Right lobe of liver (tissue), 6 donors: ENCODE results near the gene CDR2L. TPM values are rescaled to one million over a fixed set of nuclear protein-coding genes. Genes with fewer than 3 reads are reported as not detected.
A peak's percentile ranks its signal among the peaks of the same experiment; 100 is the strongest.

Experiments
- ATAC-seq, 4 donors: fragments of 200-7000 bp; cut with Tn5 transposase; one replicate each; pipeline ENCODE4 v1.9.1; 2020; ENCODE audit warnings: mild to moderate bottlenecking in 4 of 4, moderate library complexity in 4 of 4
- DNase-seq, 3 donors: peaks; one replicate each; pipeline ENCODE4 v3.0.0-alpha.2; 2020
- H3K27ac ChIP-seq, 3 donors: fragments of 200-600 bp; one replicate each; pipeline ENCODE4 v1.8.0; 2022
- H3K27me3 ChIP-seq, 2 donors: fragments of 200-600 bp; one replicate each; pipeline ENCODE4 v1.8.0; 2022
- H3K36me3 ChIP-seq, 4 donors: fragments of 200-600 bp; sonication (generic) in 1 of 4; one replicate each; pipeline versions ENCODE4 v1.5.1 to v1.8.0; 2017 to 2022; ENCODE audit warnings: control low read depth in 1 of 4
- H3K4me1 ChIP-seq, 4 donors: fragments of 200-600 bp; sonication (generic) in 1 of 4; one replicate each; pipeline versions ENCODE4 v1.5.1 to v1.8.0; 2017 to 2022; ENCODE audit warnings: control low read depth in 1 of 4
- H3K4me3 ChIP-seq, 3 donors: fragments of 200-600 bp; one replicate each; pipeline ENCODE4 v1.8.0; 2022
- H3K9me3 ChIP-seq, 4 donors: fragments of 200-600 bp; sonication (generic) in 1 of 4; one replicate each; pipeline versions ENCODE4 v1.5.1 to v1.8.0; 2017 to 2022; ENCODE audit warnings: control low read depth in 1 of 4
- POLR2A ChIP-seq: fragments of 450-650 bp; IDR thresholded peaks from one replicate; pipeline ENCODE4 v1.6.1; 2017; ENCODE audit warnings: antibody characterized with exemption, mild to moderate bottlenecking
- WGBS: methylation state at CpG from one replicate; pipeline ENCODE4 v1.1.6; 2018; ENCODE audit warnings: low coverage, low lambda C conversion rate; ENCODE audit not compliant: insufficient coverage; ENCODE audit errors: missing lambda C conversion rate; 5-methylcytosine and 5-hydroxymethylcytosine counted together
- intact Hi-C, 2 donors: fragments of 100-400 bp; cut with DNase I; formaldehyde crosslinking; loops; one replicate each; pipeline versions ENCODE4 v1.11.2 to v1.14.1; 2022
- long read RNA-seq: library from polyadenylated mRNA; unstranded; transcript quantifications from one replicate; pipeline ENCODE4 v2.0.0, GENCODE V29; 2019
- total RNA-seq, 6 experiments: library from RNA; depleted of rRNA in 2 of 6; stranded (reverse); fragments of >200 nt in 2 of 6; fragmentation: NEBNext Ultra II Directional in 3 of 6; extraction: Animal tissue kit (Norgen Biotek cat#: 25700) in 3 of 6; gene quantifications; one replicate each; pipeline versions ENCODE4 v1.1.0 to v1.2.4, GENCODE V29; 2016 to 2023
- TF ChIP-seq, protein P1 (sequence below), 4 donors: fragments of 200-600 bp in 3 of 4; fragments of 450-650 bp in 1 of 4; IDR thresholded peaks; one replicate each; pipeline versions ENCODE4 v1.5.1 to v1.8.0; 2016 to 2022; ENCODE audit warnings: antibody characterized with exemption in 4 of 4, mild to moderate bottlenecking in 2 of 4
- donor health status: DM: no; HTN: yes; CAD: no.
- donor health status: DM: no; HTN: no; CAD: no.
- donor health status: DM: no; HTN: no; CAD: no.
- donor health status: DM: no; HTN: yes; CAD: no.
- donor health status: DM: no; HTN: yes; CAD: no.

The CDR2L gene
- total RNA-seq, result 1 to 10 TPM in 4 of 6 experiments, under 1 TPM in 2; 0.64 to 2.3 (median 1.4) TPM
- long read RNA-seq, result 0 reads

DNA sequence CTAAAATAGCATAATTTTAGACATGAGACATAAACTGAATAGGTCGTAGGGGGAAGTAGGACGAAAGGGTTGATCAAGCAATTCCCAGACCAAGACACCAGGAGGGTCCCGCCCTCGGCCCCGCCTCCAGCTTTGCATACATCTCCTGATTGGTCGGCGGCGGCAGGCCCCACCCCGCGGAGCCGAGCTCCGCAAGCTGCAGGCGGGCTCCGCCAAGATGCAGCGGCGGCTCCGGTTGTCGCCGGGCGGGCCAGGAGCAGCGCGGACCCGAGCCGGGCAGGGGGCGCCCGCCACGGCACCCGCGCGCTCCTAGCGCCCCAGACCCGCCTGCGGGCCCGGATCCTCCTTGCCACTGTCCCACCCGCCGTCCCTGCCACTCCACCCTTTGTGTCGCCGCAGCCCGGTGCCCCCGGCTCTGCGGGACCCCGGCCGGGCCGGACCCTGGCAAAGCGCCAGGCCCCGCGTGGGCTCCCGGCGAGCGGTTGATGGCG is at the start of gene CDR2L:
Gene CDR2L, plus strand, starts transcription at position 215 of the 491 bp plus-strand sequence. CDS start 412 bp downstream, outside the sequence.
- WGBS, result 0% methylated on average over 11 of the region's 51 CpGs
- DNase-seq, result peak; percentile 95 to 97 (median 95)
- H3K27ac ChIP-seq, result peak within 1 kb of the TSS; percentile 58 to 85 (median 80)
- peak; percentile 86 for TF ChIP-seq POLR2A
- TF ChIP-seq, protein P1, sequence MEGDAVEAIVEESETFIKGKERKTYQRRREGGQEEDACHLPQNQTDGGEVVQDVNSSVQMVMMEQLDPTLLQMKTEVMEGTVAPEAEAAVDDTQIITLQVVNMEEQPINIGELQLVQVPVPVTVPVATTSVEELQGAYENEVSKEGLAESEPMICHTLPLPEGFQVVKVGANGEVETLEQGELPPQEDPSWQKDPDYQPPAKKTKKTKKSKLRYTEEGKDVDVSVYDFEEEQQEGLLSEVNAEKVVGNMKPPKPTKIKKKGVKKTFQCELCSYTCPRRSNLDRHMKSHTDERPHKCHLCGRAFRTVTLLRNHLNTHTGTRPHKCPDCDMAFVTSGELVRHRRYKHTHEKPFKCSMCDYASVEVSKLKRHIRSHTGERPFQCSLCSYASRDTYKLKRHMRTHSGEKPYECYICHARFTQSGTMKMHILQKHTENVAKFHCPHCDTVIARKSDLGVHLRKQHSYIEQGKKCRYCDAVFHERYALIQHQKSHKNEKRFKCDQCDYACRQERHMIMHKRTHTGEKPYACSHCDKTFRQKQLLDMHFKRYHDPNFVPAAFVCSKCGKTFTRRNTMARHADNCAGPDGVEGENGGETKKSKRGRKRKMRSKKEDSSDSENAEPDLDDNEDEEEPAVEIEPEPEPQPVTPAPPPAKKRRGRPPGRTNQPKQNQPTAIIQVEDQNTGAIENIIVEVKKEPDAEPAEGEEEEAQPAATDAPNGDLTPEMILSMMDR (IDR thresholded peaks at IDR 0.05), result no peak
- H3K36me3 ChIP-seq, result no peaks in the 10 kb centered on the region
- peak; percentile 96 to 99 (median 98) for ATAC-seq
- peak within 1 kb of the TSS; percentile 54 to 67 (median 58) for H3K4me3 ChIP-seq
- H3K27me3 ChIP-seq, result peaks cover 0 to 7% of the 10 kb centered on the region in 2 donors
- intact Hi-C loops, result no loop called here
- peaks cover 0 to 9% (median 3%) of the 10 kb centered on the region in 4 donors for H3K4me1 ChIP-seq
- H3K9me3 ChIP-seq, result no peaks in the 10 kb centered on the region

DNA sequence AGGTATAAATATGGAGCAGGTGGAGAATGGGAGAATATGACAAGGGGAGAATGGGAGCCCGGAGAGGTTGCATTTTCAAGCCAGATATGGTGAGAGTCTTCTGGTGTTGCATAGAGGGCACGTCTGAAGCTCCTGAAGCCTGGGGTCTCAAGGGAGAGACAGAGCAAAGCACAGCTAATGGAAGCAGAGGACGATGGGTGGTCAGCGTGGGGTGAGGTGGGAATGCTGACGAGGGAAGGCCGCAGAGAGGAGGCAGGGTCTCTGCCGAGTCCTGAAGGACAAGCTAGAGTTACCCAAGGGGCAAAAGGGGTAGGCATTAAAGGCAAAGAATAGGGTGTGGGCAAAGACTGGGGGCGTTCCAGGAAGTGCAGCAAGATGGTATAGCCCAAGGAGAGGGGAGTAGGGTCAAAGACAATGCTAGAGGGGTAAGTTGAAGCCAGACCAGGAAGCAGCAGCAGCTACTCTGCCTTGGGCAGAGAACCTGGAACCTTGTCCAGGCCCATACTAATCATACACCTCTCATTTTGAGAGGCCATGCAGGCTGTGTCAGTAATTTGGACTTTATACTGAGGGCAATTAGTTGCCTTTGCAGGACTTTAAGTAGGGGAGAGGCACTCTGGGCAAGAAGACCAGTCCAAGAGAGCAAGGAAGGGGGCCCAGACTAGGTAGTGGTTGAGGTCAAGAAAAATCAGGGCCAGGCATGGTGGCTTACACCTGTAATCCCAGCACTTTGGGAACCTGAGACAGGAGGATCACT is 49.1 kb upstream of the CDR2L start:
- 53% methylated on average over 5 of the region's 8 CpGs for WGBS
- ATAC-seq (no peak), DNase-seq (no peak)
- TF ChIP-seq, protein P1 (IDR thresholded peaks at IDR 0.05), result no peak
- no peak for TF ChIP-seq POLR2A
- Histone ChIP-seq H3K9me3 (no peaks in the 10 kb centered on the region), H3K4me1 (peaks cover 0 to 7% (median 0%) of the 10 kb centered on the region in 4 donors), H3K36me3 (no peaks in the 10 kb centered on the region), H3K27ac (no peak overlapping the region), H3K27me3 (no peaks in the 10 kb centered on the region), H3K4me3 (no peak overlapping the region)
- intact Hi-C loops, result no loop called here

DNA sequence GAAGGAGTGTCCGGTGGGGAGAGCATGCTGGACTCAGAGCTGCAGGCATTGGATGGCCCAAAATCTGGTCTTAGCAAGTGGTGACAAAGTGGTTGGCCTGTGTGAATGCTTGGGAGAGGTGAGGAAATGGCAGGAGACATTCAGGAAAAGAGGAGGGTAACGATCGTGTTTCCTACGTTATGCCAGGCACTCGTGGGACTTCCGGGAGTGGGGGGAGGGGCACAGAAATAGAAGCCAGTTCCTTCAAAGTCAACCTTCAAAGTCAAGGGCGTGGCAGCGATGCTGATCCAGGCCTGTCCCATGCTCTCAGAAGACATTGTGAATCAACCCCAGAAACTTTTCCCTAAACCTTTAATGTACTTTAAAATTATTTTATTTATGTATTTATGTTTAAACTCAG is 47.9 kb upstream of the CDR2L start:
- Histone ChIP-seq H3K9me3 (no peaks in the 10 kb centered on the region), H3K27ac (no peak overlapping the region), H3K4me1 (peaks cover 0 to 7% (median 0%) of the 10 kb centered on the region in 4 donors), H3K27me3 (no peaks in the 10 kb centered on the region), H3K4me3 (no peak overlapping the region), H3K36me3 (no peaks in the 10 kb centered on the region)
- intact Hi-C loops, result no loop called here
- WGBS, result 47% methylated on average over 8 of the region's 8 CpGs
- ATAC-seq, result no peak
- TF ChIP-seq POLR2A, result no peak
- DNase-seq, result no peak

DNA sequence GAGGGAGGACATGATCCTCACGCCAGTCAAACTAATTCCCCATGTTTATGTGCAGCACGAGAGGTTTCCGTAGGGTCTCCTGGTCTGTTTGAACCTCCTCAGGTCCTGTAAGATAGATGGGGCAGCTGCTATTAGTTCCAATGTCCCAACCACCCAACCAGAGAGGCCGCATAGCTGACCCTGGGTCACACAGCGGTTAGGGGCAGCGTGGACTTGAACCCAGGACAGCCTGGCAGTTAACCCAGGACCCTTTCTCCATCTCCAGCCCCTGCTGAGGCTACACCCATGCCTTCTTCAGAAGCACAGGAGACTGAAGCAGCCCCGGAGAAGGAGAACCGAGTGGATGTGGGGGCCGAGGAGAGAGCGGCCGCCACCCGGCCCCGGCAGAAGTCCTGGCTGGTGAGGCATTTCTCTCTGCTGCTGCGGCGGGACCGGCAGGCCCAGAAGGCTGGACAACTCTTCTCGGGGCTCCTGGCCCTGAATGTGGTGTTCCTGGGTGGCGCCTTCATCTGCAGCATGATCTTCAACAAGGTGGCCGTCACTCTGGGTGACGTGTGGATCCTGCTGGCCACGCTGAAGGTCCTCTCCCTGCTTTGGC is 46.2 kb upstream of the CDR2L start:
- H3K27ac ChIP-seq, result no peak overlapping the region
- no peak overlapping the region for H3K4me3 ChIP-seq
- 60% methylated on average over 1 of the region's 21 CpGs for whole genome bisulfite sequencing
- H3K9me3 ChIP-seq, result no peaks in the 10 kb centered on the region
- no peak for DNase-seq
- intact Hi-C loops, result no loop called here
- no peak for ATAC-seq
- TF ChIP-seq POLR2A, result no peak
- TF ChIP-seq, protein P1 (IDR thresholded peaks at IDR 0.05), result no peak
- H3K4me1 ChIP-seq, result no peaks in the 10 kb centered on the region
- no peaks in the 10 kb centered on the region for H3K36me3 ChIP-seq
- H3K27me3 ChIP-seq, result no peaks in the 10 kb centered on the region
